T-helper 17 cell (primary cell): ENCODE results near the gene INO80. TPM values are rescaled to one million over a fixed set of nuclear protein-coding genes. Genes with fewer than 3 reads are reported as not detected.
A peak's percentile ranks its signal among the peaks of the same experiment; 100 is the strongest.
"Not testable (repeated sequence)": the region's sequence is repeated elsewhere in the genome, so short reads cannot be mapped to it uniquely, and the experiment has no call there.

Experiments used
- ATAC-seq: fragments of 150-1000 bp; cut with Tn5 transposase; 2 replicates; pipeline ENCODE4 v1.10.0; 2021; ENCODE audit warnings: mild to moderate bottlenecking, moderate library complexity
- DNase-seq, 3 donors: peaks; one replicate each; pipeline versions ENCODE4 v3.0.0 to v3.0.0-alpha.2; 2020 to 2021
- H3K9me3 ChIP-seq: one replicate; pipeline ENCODE4 v1.7.0; 2013; ENCODE audit warnings: low read length, mild to moderate bottlenecking; ENCODE audit not compliant: control insufficient read depth, poor library complexity, severe bottlenecking
- H3K27ac Mint-ChIP-seq: one replicate; pipeline ENCODE4 v1.8.0; 2022; ENCODE audit warnings: mild to moderate bottlenecking, moderate library complexity, mixed read lengths
- H3K27me3 Mint-ChIP-seq: one replicate; pipeline ENCODE4 v1.8.0; 2022; ENCODE audit warnings: mixed read lengths
- H3K36me3 Mint-ChIP-seq: one replicate; pipeline ENCODE4 v1.8.0; 2022; ENCODE audit warnings: low read depth, mixed read lengths
- H3K4me1 Mint-ChIP-seq: one replicate; pipeline ENCODE4 v1.8.0; 2022; ENCODE audit warnings: mild to moderate bottlenecking, mixed read lengths
- H3K4me3 Mint-ChIP-seq: one replicate; pipeline ENCODE4 v1.8.0; 2022; ENCODE audit warnings: mild to moderate bottlenecking, moderate library complexity, mixed read lengths
- total RNA-seq, 4 donors: library from RNA in 2 of 4; stranded (reverse) in 2 of 4; gene quantifications; one replicate each; pipeline ENCODE4 v1.2.3 and lab custom pipeline; 2022 to 2026

Gene INO80, protein sequence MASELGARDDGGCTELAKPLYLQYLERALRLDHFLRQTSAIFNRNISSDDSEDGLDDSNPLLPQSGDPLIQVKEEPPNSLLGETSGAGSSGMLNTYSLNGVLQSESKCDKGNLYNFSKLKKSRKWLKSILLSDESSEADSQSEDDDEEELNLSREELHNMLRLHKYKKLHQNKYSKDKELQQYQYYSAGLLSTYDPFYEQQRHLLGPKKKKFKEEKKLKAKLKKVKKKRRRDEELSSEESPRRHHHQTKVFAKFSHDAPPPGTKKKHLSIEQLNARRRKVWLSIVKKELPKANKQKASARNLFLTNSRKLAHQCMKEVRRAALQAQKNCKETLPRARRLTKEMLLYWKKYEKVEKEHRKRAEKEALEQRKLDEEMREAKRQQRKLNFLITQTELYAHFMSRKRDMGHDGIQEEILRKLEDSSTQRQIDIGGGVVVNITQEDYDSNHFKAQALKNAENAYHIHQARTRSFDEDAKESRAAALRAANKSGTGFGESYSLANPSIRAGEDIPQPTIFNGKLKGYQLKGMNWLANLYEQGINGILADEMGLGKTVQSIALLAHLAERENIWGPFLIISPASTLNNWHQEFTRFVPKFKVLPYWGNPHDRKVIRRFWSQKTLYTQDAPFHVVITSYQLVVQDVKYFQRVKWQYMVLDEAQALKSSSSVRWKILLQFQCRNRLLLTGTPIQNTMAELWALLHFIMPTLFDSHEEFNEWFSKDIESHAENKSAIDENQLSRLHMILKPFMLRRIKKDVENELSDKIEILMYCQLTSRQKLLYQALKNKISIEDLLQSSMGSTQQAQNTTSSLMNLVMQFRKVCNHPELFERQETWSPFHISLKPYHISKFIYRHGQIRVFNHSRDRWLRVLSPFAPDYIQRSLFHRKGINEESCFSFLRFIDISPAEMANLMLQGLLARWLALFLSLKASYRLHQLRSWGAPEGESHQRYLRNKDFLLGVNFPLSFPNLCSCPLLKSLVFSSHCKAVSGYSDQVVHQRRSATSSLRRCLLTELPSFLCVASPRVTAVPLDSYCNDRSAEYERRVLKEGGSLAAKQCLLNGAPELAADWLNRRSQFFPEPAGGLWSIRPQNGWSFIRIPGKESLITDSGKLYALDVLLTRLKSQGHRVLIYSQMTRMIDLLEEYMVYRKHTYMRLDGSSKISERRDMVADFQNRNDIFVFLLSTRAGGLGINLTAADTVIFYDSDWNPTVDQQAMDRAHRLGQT (N-terminal part only)
- 10 to 100 TPM; 28.5 to 37.5 TPM for total RNA-seq
- total RNA-seq (lab: John Stamatoyannopoulos, UW), result 108 to 135 reads per million in 2 donors

DNA sequence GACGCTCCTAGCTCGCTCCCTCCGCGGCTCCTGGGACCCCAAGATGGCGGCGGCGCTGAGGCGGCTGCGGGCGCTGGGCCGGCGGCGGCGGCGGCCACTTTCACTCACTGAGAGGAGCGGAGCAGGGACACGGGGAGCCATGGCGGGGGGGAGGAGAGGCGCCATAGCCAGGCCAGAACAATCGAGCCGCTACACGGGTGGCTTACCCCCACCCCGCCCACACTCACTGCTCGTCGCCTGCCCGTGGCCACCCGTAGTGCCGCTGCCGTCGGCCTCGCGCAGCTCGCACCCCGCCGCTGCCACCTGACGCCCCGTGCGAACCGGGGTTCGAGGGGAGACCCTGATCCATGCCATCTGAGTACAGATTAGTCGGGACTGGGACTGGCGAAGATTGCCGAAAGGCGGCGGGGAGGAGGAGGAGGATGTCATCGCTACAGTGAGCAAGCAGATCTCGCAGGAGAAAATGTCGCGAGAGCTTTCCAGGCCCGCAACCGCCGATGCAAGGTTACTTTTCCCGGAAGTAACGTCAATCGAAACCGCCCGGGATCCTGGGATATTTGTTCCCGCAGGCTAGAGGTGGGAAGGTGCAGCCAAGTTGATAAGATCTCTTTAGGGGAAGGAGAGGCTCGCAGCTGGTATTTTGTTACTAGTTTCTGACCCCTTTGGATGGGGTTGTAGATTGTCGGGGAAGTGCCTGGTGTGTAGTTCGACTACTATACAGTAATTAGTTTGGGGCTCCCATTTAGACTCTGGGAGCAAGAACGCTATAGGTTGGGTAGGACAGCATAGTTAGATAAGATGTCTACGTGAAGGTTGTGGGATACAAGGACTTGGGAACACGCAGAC, at the start of gene INO80:
TSS of gene INO80 (minus strand) at position 165 of the 846 bp plus-strand sequence. CDS start 19,970 bp downstream, outside the sequence.
- H3K27me3 Mint-ChIP-seq, result no peaks in the 10 kb centered on the region
- peaks cover 12% of the 10 kb centered on the region for H3K4me1 Mint-ChIP-seq
- H3K27ac Mint-ChIP-seq, result peak within 1 kb of the TSS; percentile 98
- no peaks in the 10 kb centered on the region for H3K9me3 ChIP-seq
- ATAC-seq (peak; percentile 83), DNase-seq (peak; percentile 85 to 94 (median 87))
- H3K36me3 Mint-ChIP-seq, result no peaks in the 10 kb centered on the region
- H3K4me3 Mint-ChIP-seq, result peak within 1 kb of the TSS; percentile 94

DNA sequence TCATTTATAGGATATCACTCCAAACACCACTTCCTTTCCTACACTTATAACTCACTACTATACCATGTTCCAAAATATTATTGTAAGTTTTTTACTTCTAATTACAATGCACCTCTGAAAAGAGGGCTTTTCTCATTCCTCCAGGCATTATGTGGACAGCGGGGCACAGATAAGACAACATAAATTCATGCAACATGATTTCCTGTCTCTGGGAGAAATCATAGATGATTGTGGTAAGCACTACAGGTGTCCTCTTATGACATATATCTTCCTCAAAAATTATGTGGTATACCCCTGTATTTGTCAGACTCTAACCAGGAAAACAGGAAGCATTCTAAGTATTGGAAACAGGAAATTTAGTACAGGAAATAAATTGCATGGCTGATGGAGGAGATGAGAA, 45.7 kb upstream of the INO80 start:
- ATAC-seq (no peak), DNase-seq (no peak)
- peaks cover 8% of the 10 kb centered on the region for H3K4me1 Mint-ChIP-seq
- no peak overlapping the region for H3K4me3 Mint-ChIP-seq
- peak overlapping the region; percentile 65 for H3K27ac Mint-ChIP-seq
- peaks cover 2% of the 10 kb centered on the region for H3K36me3 Mint-ChIP-seq
- H3K9me3 ChIP-seq, result no peaks in the 10 kb centered on the region
- H3K27me3 Mint-ChIP-seq, result peaks cover 14% of the 10 kb centered on the region

DNA sequence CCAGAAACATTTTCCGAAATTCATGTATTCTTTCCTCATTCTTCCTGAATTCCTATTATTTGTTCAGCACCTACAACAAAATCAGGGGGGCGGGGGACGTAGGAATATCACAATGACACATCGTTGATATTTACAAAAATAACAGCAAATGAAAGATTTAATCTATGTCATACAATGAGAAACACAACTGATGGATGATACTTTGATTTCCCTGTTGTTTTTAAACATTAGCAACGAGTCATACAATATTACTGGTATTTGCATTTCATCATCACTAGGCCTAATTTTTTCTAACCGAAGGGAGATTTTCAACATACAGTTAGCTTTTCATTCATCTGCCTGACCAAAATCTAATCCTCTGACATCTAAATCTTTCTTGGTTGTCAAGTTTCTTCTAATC, 45.3 kb upstream of the INO80 start:
- no peaks in the 10 kb centered on the region for H3K9me3 ChIP-seq
- DNase-seq (no peak), ATAC-seq (no peak)
- H3K4me1 Mint-ChIP-seq, result peaks cover 8% of the 10 kb centered on the region
- H3K36me3 Mint-ChIP-seq, result peaks cover 2% of the 10 kb centered on the region
- H3K4me3 Mint-ChIP-seq, result no peak overlapping the region
- peaks cover 14% of the 10 kb centered on the region for H3K27me3 Mint-ChIP-seq
- H3K27ac Mint-ChIP-seq, result peak overlapping the region; percentile 65

DNA sequence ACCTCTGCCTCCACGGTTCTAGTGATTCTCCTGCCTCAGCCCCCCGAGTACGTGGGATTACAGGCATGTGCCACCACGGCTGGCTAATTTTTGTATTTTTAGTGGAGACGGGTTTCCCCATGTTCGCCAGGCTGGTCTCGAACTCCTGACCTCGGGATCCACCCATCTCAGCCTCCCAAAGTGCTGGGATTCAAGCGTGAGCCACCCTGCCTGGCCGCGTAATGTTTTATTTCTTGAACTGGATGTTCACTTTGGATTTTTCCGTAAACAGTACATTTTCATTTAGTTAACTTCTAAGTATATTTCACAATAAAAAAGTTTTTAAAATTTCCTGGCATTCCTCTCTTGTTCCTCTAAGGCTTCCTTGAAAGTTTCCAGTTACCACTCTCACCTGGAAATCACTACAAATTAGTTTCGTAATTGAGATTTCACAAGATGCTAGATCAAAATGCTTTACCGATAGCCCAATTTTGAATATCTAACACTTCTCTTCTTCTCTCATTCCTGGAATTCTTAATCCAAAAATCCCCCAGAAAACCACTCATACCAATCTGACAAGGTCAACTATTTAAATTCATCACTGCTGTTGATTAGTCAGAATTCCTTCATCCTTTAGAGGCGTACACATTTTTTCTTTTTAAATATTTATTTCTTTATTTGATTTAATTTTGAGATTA, 44.7 kb upstream of the INO80 start:
- ATAC-seq, result no peak
- DNase-seq, result no peak
- peaks cover 8% of the 10 kb centered on the region for H3K4me1 Mint-ChIP-seq
- peak overlapping the region; percentile 65 for H3K27ac Mint-ChIP-seq
- H3K27me3 Mint-ChIP-seq, result peaks cover 9% of the 10 kb centered on the region
- H3K36me3 Mint-ChIP-seq, result no peaks in the 10 kb centered on the region
- no peak overlapping the region for H3K4me3 Mint-ChIP-seq
- H3K9me3 ChIP-seq, result no peaks in the 10 kb centered on the region

DNA sequence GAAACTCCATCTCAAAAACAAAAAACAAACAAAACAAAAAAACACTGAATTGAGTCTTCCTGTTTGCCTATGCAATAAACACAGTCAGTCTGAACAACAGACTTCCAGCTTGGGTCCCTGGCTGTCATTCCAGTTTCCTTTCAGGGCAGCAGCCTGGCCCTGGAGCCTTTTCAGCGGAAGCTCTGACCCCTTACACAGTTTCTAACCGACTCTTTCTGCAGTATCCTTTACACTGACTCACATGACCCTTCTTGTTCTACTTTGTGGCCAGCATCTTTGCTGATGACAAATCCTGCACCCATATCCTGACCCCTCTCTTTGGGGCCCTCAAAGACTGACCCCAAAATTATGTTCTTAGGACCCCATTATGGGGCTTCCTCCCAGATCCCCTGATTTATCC, 38.3 kb upstream of the INO80 start:
- ATAC-seq (no peak), DNase-seq (no peak)
- H3K4me3 Mint-ChIP-seq, result no peak overlapping the region
- H3K9me3 ChIP-seq, result no peaks in the 10 kb centered on the region
- peaks cover 7% of the 10 kb centered on the region for H3K27me3 Mint-ChIP-seq
- H3K27ac Mint-ChIP-seq, result no peak overlapping the region
- H3K4me1 Mint-ChIP-seq, result peaks cover 7% of the 10 kb centered on the region
- H3K36me3 Mint-ChIP-seq, result no peaks in the 10 kb centered on the region

DNA sequence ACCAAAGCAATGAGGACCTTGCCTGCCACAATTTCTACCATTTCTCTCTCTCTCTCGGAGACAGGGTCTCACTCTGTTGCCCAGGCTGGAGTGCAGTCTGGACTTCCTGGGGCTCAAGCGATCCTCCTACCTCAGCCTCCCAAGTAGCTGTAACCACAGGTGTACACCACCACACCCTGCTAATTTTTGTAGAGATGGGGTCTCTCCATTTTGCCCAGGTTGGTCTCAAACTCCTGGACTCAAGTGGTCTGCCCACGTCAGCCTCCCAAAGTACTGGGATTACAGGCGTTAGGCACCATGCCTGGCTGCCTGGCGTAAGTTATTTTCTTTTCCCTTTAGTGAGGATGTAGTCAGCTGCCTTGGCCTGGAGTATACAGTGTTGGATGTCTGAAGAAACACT, 37.7 kb upstream of the INO80 start:
- Mint-ChIP-seq H3K27me3 (peaks cover 7% of the 10 kb centered on the region), H3K36me3 (no peaks in the 10 kb centered on the region), H3K4me1 (peaks cover 7% of the 10 kb centered on the region), H3K4me3 (no peak overlapping the region), H3K27ac (no peak overlapping the region)
- no peak for ATAC-seq
- H3K9me3 ChIP-seq, result no peaks in the 10 kb centered on the region
- DNase-seq, result no peak

DNA sequence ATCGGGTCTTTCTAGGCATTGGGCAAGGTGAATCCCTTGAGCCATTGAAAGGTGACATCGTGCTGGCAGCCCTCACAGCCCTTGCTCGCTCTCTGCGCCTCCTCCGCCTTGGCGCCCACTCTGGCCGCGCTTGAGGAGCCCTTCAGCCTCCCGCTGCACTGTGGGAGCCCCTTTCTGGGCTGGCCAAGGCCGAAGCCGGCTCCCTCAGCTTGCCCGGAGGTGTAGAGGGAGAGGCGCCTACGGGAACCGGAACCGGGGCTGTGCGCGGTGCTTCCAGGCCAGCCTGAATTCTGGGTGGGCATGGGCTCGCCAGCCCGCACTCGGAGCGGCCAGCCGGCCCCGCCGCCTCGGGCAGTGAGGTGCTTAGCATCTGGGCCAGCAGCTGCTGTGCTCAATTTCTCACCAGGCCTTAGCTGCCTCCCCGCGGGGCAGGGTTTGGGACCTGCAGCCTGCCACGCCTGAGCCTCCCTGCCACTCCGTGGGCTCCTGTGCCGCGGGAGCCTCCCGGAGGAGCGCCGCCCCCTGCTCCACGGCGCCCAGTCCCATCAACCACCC, 35.4 kb upstream of the INO80 start:
- Mint-ChIP-seq H3K36me3 (no peaks in the 10 kb centered on the region), H3K4me3 (peak overlapping the region; percentile 79), H3K27ac (no peak overlapping the region), H3K27me3 (peaks cover 7% of the 10 kb centered on the region), H3K4me1 (peaks cover 7% of the 10 kb centered on the region)
- no peaks in the 10 kb centered on the region for H3K9me3 ChIP-seq
- DNase-seq, result no peak
- no peak for ATAC-seq

DNA sequence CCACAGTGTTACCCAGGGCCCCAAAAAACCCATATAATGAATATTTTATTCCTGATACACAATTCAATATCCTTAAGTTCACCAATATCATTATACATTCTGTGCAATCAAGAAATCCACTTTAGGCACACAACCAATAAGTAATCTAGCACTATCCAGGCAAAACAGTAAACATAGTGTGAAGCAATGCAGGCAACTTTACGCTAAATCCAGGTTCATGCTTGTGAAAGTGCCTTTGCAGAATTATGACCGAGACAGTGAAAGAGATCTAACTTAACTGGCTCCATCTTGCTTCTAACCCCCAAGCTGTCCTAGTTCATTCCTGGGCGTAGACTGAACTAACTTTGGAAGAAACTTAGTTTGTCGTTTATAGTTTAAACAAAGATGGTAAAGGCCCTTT, 34.2 kb upstream of the INO80 start:
- no peak overlapping the region for H3K4me3 Mint-ChIP-seq
- ATAC-seq (peak; percentile 10), DNase-seq (no peak)
- H3K27me3 Mint-ChIP-seq, result peaks cover 7% of the 10 kb centered on the region
- no peaks in the 10 kb centered on the region for H3K36me3 Mint-ChIP-seq
- H3K4me1 Mint-ChIP-seq, result peaks cover 7% of the 10 kb centered on the region
- H3K9me3 ChIP-seq, result no peaks in the 10 kb centered on the region
- no peak overlapping the region for H3K27ac Mint-ChIP-seq

DNA sequence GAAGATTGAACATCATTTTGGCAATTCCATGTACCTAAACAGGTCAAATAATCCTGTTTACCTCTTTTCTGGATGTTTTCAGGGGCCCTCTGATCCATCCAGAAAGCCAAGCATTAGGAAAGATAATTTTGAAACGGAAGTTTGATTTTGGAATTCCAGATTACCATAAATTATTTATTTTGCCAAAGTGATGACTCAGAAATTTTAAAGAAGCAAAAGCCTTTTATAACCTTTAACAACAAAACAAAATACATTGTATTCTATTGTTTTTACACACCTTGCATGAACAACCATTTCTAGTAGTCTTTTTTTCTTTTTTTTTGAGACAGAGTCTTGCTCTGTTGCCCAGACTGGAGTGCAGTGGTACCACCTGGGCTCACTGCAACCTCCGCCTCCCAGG, 32.0 kb upstream of the INO80 start:
- H3K36me3 Mint-ChIP-seq, result no peaks in the 10 kb centered on the region
- ATAC-seq (no peak), DNase-seq (no peak)
- peaks cover 3% of the 10 kb centered on the region for H3K4me1 Mint-ChIP-seq
- no peaks in the 10 kb centered on the region for H3K27me3 Mint-ChIP-seq
- no peak overlapping the region for H3K27ac Mint-ChIP-seq
- H3K9me3 ChIP-seq, result no peaks in the 10 kb centered on the region
- H3K4me3 Mint-ChIP-seq, result no peak overlapping the region

DNA sequence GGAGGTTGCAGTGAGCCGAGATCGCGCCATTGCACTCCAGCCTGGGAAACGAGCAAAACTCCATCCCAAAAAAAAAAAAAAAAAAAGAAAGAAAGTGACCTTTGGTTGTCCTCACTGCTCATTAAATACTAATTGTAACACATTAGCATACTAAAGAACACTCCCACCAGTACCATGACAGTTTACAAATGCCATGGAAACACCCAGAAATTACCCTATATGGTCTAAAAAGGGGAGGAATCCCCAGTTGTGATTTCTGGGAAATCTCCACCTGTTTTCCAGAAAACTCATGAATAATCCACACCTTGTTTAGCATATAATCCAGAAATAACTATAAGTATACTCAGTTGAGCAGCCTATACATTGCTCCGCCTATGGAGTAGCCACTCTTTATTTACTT, 23.5 kb upstream of the INO80 start:
- Mint-ChIP-seq H3K36me3 (no peaks in the 10 kb centered on the region), H3K4me1 (no peaks in the 10 kb centered on the region), H3K27ac (no peak overlapping the region), H3K27me3 (no peaks in the 10 kb centered on the region), H3K4me3 (no peak overlapping the region)
- no peak for DNase-seq
- ATAC-seq, result no peak
- H3K9me3 ChIP-seq, result no peaks in the 10 kb centered on the region

DNA sequence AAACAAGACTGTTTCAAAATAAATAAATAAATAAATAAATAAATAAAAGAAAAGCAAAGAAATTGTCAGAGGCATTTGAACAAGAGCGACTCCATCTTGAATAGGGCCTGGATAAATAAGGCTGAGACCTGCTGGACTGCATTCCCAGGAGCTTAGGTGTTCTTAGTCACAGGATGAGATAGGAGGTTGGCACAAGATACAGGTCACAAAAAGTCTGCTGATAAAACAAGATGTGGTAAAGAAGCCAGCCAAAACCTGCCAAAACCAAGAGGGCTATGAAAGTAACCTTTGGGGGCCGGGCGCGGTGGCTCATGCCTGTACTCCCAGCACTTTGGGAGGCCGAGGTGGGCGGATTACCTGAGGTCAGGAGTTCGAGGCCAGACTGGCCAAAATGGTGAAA, 23.0 kb upstream of the INO80 start:
- ATAC-seq, H3K9me3 ChIP-seq, H3K4me1 Mint-ChIP-seq, DNase-seq, H3K27ac Mint-ChIP-seq, H3K36me3 Mint-ChIP-seq, H3K27me3 Mint-ChIP-seq, H3K4me3 Mint-ChIP-seq: not testable (repeated sequence)

DNA sequence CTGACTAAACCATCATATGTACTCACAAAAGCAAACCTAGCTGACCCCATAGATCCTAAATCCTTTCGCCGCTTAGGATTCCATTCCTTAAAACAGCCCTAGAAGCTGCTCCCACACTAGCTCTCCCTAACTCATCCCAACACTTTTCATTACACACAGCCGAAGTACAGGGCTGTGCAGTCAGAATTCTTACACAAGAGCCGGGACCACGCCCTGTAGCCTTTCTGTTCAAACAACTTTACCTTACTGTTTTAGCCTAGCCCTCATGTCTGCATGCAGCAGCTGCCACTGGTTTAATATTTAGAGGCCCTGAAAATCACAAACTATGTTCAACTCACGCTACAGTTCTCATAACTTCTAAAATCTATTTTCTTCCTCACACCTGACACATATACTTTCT, 19.5 kb upstream of the INO80 start:
- not testable (repeated sequence) for H3K27me3 Mint-ChIP-seq, H3K4me3 Mint-ChIP-seq

More for the DNA sequence above, 19.5 kb upstream of the INO80 start:
- H3K9me3 ChIP-seq, ATAC-seq, H3K4me1 Mint-ChIP-seq, DNase-seq, H3K36me3 Mint-ChIP-seq, H3K27ac Mint-ChIP-seq: not testable (repeated sequence)
